Ovary (tissue), 9 donors: Measurements from ENCODE around the gene TOR1AIP1. TPM values are rescaled to one million over a fixed set of nuclear protein-coding genes. Genes with fewer than 3 reads are reported as not detected.

Experiments
- DNase-seq, 5 donors: peaks; one replicate each; pipeline ENCODE4 v3.0.0-alpha.2; 2019 to 2020
- H3K27ac ChIP-seq, 2 donors: fragments of 200-600 bp; one replicate each; pipeline versions ENCODE4 v1.5.1 to v1.8.0; 2019 to 2022
- H3K27me3 ChIP-seq: fragments of 200-600 bp; one replicate; pipeline ENCODE4 v1.8.0; 2022
- H3K36me3 ChIP-seq: fragments of 200-600 bp; sonication (generic); one replicate; pipeline ENCODE4 v1.5.1; 2019
- H3K4me1 ChIP-seq: one replicate; pipeline ENCODE4 v1.8.1; 2013; ENCODE audit warnings: mild to moderate bottlenecking, moderate library complexity; ENCODE audit not compliant: insufficient read depth
- H3K4me3 ChIP-seq: fragments of 200-600 bp; sonication (generic); one replicate; pipeline ENCODE4 v1.5.1; 2017
- H3K9me3 ChIP-seq, 2 donors: fragments of 200-600 bp in 1 of 2; sonication (generic) in 1 of 2; one replicate each; pipeline versions ENCODE4 v1.5.1 to v1.8.1; 2013 to 2019; ENCODE audit warnings: mild to moderate bottlenecking in 1 of 2, moderate library complexity in 1 of 2
- EP300 ChIP-seq: sonication (generic); formaldehyde crosslinking; IDR thresholded peaks from one replicate; pipeline ENCODE4 v1.6.1; 2017; ENCODE audit warnings: antibody characterized with exemption
- POLR2A ChIP-seq: fragments of 450-650 bp; IDR thresholded peaks from one replicate; pipeline ENCODE4 v1.6.1; 2017; ENCODE audit warnings: antibody characterized with exemption, mild to moderate bottlenecking, moderate library complexity
- WGBS, 3 donors: extraction: QIAGEN DNeasy Blood & Tissue Kit in 1 of 3; methylation state at CpG; one replicate each; pipeline versions ENCODE4 v1.1.5 to v1.1.7; 2013 to 2017; 5-methylcytosine and 5-hydroxymethylcytosine counted together
- intact Hi-C, 4 donors: fragments of 100-400 bp; cut with DNase I; formaldehyde crosslinking; loops; one replicate each; pipeline versions ENCODE4 v1.11.0 to v1.15.1; 2022 to 2023
- polyA plus RNA-seq, 2 donors: library from polyadenylated mRNA; stranded (reverse); fragments of 200-250 nt in 1 of 2; fragments of 350-450 nt in 1 of 2; fragmentation: Illumina TruSeq in 1 of 2; extraction: RNeasy Lipid Tissue Mini Kit (QIAGEN cat#74804) in 1 of 2; gene quantifications; one replicate each; pipeline ENCODE4 v1.2.3, GENCODE V29; 2013 to 2014
- total RNA-seq, 7 donors: library from RNA; depleted of rRNA in 2 of 7; stranded (reverse); fragments of >200 nt in 2 of 7; fragmentation: NEBNext Ultra II Directional in 3 of 7; extraction: Animal tissue kit (Norgen Biotek cat#: 25700) in 3 of 7; gene quantifications; one replicate each; pipeline versions ENCODE4 v1.1.0 to v1.2.4, GENCODE V29; 2016 to 2023
- TF ChIP-seq, protein P1 (sequence below), 3 donors: fragments of 450-650 bp in 2 of 3; fragments of 200-600 bp in 1 of 3; IDR thresholded peaks; one replicate each; pipeline versions ENCODE4 v1.5.1 to v1.8.0; 2016 to 2022; ENCODE audit warnings: antibody characterized with exemption in 3 of 3, mild to moderate bottlenecking in 1 of 3
- donor health status: DM: no; HTN: no; CAD: no; lungs with moderate emphysema.
- donor health status: DM: no; HTN: no; CAD: no.
- donor health status: Bipolar disorder and iron deficiency.
- donor health status: DM: yes; HTN: yes; CAD: no.
- donor health status: DM: no; HTN: no; CAD: no.
- donor health status: DM: yes; HTN: yes; CAD: no.

TOR1AIP1 gene
- total and polyA plus RNA-seq, 9 donors = 46.2 to 93.5 (median 61.1) TPM

DNA sequence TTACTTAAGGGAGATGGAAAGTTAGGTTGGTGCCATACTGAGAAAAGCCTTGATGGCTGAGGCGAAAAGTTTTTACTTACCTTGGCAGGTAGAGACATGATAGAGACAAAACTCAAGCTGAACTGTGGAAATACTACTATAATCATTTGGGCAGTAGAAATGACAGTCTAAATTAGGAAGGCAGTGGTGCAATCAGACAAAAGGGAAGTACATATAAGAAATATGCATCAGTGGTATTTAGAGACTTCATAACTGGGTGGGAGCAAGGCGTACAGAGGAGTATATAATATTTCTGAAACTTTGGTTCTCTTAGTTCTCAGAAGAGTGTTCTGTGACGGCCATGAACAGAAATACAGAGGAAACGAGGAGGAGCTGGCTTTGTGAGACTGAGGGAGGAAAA, 70.1 kb downstream of the TOR1AIP1 start:
- H3K4me3 ChIP-seq = no peak overlapping the region
- no peak for DNase-seq
- no peaks in the 10 kb centered on the region for H3K4me1 ChIP-seq
- H3K36me3 ChIP-seq = no peaks in the 10 kb centered on the region
- TF ChIP-seq, protein P1, sequence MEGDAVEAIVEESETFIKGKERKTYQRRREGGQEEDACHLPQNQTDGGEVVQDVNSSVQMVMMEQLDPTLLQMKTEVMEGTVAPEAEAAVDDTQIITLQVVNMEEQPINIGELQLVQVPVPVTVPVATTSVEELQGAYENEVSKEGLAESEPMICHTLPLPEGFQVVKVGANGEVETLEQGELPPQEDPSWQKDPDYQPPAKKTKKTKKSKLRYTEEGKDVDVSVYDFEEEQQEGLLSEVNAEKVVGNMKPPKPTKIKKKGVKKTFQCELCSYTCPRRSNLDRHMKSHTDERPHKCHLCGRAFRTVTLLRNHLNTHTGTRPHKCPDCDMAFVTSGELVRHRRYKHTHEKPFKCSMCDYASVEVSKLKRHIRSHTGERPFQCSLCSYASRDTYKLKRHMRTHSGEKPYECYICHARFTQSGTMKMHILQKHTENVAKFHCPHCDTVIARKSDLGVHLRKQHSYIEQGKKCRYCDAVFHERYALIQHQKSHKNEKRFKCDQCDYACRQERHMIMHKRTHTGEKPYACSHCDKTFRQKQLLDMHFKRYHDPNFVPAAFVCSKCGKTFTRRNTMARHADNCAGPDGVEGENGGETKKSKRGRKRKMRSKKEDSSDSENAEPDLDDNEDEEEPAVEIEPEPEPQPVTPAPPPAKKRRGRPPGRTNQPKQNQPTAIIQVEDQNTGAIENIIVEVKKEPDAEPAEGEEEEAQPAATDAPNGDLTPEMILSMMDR (IDR thresholded peaks at IDR 0.05) = no peak
- no peak for TF ChIP-seq EP300
- no peak for TF ChIP-seq POLR2A
- H3K27ac ChIP-seq = no peak overlapping the region
- intact Hi-C loops = loop anchor here in 1 of 4 donors (10.0 kb wide), 1 partner anchor 67 kb away; the partner anchor contains the start of gene TOR1AIP1
- no peaks in the 10 kb centered on the region for H3K27me3 ChIP-seq
- H3K9me3 ChIP-seq = no peaks in the 10 kb centered on the region
- WGBS, 3 donors = 84 to 91% (median 86%) methylated on average over 4 of the region's 4 CpGs

DNA sequence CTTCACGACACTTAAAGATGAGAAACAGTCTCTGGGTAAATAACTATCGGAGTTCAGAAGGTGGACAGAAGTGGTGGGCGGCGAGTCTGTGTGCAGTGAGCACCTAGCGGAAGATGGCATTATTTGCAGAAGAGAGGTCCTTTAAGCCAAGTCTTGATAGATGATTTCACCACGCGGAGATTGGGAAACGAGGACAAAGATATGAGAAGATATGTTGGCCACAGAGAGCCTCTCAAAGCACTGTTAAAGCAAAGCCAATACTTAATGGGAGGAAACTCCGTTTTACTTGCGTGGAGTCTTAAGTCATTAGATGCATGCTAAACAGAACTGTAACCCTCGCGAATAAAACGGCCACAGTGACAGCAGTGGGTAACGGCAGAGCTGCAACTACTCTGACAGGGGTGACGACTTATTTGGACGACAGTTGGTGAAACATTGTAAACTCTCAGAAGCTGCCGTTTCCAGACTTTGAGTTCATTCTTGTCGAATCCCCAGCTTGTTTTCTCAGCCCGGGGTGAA, 71.9 kb downstream of the TOR1AIP1 start:
- peak in 2 of 5 donors; percentile 25 to 47 for DNase-seq
- TF ChIP-seq EP300 = no peak
- TF ChIP-seq POLR2A = no peak
- TF ChIP-seq, protein P1 (IDR thresholded peaks at IDR 0.05) = peak in 1 of 3 donors; percentile 12
- peak overlapping the region; percentile 97 for H3K4me3 ChIP-seq
- intact Hi-C loops = loop anchor here in 2 of 4 donors (2.0 to 10.0 kb wide), 2 partner anchors 69 to 71 kb away; partner anchors contain the start of gene TOR1AIP1 (in 2 of the 2)
- H3K36me3 ChIP-seq = no peaks in the 10 kb centered on the region
- no peaks in the 10 kb centered on the region for H3K27me3 ChIP-seq
- 1% methylated on average over 19 of the region's 19 CpGs for WGBS, 3 donors
- H3K4me1 ChIP-seq = no peaks in the 10 kb centered on the region
- peak overlapping the region; percentile 88 to 92 for H3K27ac ChIP-seq
- no peaks in the 10 kb centered on the region for H3K9me3 ChIP-seq

- Histone ChIP-seq H3K4me3 (peak within 1 kb of the TSS; percentile 97), H3K4me1 (no peaks in the 10 kb centered on the region), H3K27me3 (no peaks in the 10 kb centered on the region), H3K9me3 (no peaks in the 10 kb centered on the region), H3K27ac (peak within 1 kb of the TSS; percentile 88 to 92), H3K36me3 (no peaks in the 10 kb centered on the region)
- TF ChIP-seq EP300 (no peak), POLR2A (peak; percentile 77)
- TF ChIP-seq, protein P1 (IDR thresholded peaks at IDR 0.05) = peak in 1 of 3 donors; percentile 20
- peak; percentile 98 to 99 (median 98) for DNase-seq
- 0 to 1% (median 1%) methylated on average over 44 to 72 of the region's 72 CpGs for WGBS, 3 donors
- intact Hi-C loops = loop anchor here in 2 of 4 donors (2.0 to 10.0 kb wide), 2 partner anchors 70 to 72 kb away; partner anchors contain the start of gene TOR1AIP1 (in 2 of the 2)
Observed at GRCh38 chr1:179954493-179955286, 72.6 kb downstream of the TOR1AIP1 start, which contains the start of gene CEP350. TSS of gene CEP350 (plus strand) at chr1:179954810. CDS start at chr1:179986182, 31,372 bp downstream.

DNA sequence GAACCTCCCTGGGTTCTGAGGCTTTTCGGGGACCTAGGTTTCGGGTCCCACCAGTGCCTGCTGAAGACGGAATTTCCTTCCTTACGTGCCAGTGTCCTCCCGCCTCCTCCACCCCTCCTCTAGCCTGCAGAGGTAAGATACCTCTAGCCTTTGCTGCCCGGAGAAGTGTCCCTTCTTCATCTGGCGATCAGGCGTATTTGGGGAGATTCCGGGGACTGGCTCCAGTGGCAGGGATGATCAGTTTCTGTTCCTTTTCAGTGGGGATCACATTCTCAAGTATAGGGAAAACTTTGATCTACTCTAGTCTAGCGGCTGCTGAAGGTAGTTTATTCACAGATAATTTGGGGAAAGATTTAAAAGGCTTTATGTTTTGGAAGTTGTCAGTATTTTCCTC, 73.2 kb downstream of the TOR1AIP1 start:
- no peaks in the 10 kb centered on the region for H3K27me3 ChIP-seq
- H3K4me3 ChIP-seq = peak overlapping the region; percentile 97
- peak overlapping the region; percentile 88 to 92 for H3K27ac ChIP-seq
- intact Hi-C loops = loop anchor here in 2 of 4 donors (2.0 to 10.0 kb wide), 2 partner anchors 70 to 72 kb away; partner anchors contain the start of gene TOR1AIP1 (in 2 of the 2)
- H3K9me3 ChIP-seq = no peaks in the 10 kb centered on the region
- WGBS, 3 donors = 0% methylated on average over 10 of the region's 10 CpGs
- TF ChIP-seq POLR2A (no peak), EP300 (no peak)
- TF ChIP-seq, protein P1 (IDR thresholded peaks at IDR 0.05) = no peak
- no peaks in the 10 kb centered on the region for H3K36me3 ChIP-seq
- DNase-seq = no peak
- no peaks in the 10 kb centered on the region for H3K4me1 ChIP-seq
